Neural cell (in vitro differentiated cells): Measurements from ENCODE around the gene IFI16.

Experiments used
- CTCF ChIP-seq: fragments of 450-650 bp; IDR thresholded peaks from 2 replicates; pipeline ENCODE4 v1.5.1; 2014; ENCODE audit warnings: antibody characterized with exemption, mild to moderate bottlenecking, moderate library complexity; ENCODE audit not compliant: poor library complexity, severe bottlenecking
- EP300 ChIP-seq: fragments of 450-650 bp; conservative IDR thresholded peaks from 2 replicates; pipeline ENCODE4 v1.6.1; 2014; ENCODE audit warnings: antibody characterized with exemption, mild to moderate bottlenecking, moderate library complexity; ENCODE audit not compliant: poor library complexity, severe bottlenecking
- MXI1 ChIP-seq: fragments of 450-650 bp; conservative IDR thresholded peaks from 2 replicates; pipeline ENCODE4 v1.6.1; 2014; ENCODE audit warnings: antibody characterized with exemption, mild to moderate bottlenecking; ENCODE audit not compliant: poor library complexity, severe bottlenecking
- POLR2AphosphoS5 ChIP-seq: IDR thresholded peaks from 2 replicates; pipeline ENCODE4 v1.6.1; 2012
- RAD21 ChIP-seq: fragments of 450-650 bp; conservative IDR thresholded peaks from 2 replicates; pipeline ENCODE4 v1.6.1; 2014; ENCODE audit warnings: antibody characterized with exemption, mild to moderate bottlenecking, moderate library complexity
- REST ChIP-seq: IDR thresholded peaks from 2 replicates; pipeline ENCODE4 v1.6.1; 2012; ENCODE audit warnings: borderline replicate concordance

GRCh38 chr1:159088546-159089183 lies 79.0 kb downstream of the IFI16 start:
- TF ChIP-seq CTCF (no peak), REST (no peak), POLR2AphosphoS5 (no peak), RAD21 (no peak), MXI1 (no peak), EP300 (no peak)
